DND-41 (cell line): Measurements from ENCODE around the gene PTPRR.

Experiments
- ATAC-seq: fragments of 200-7000 bp; cut with Tn5 transposase; 3 replicates; pipeline ENCODE4 v1.9.1; 2021; ENCODE audit warnings: low read depth; ENCODE audit not compliant: insufficient read depth
- DNase-seq: peaks from one replicate; pipeline ENCODE4 v3.0.0-alpha.2; 2020
- H2AFZ ChIP-seq: 2 replicates; pipeline ENCODE4 v1.6.0; 2012; ENCODE audit warnings: low read depth, low read length
- H3K27ac ChIP-seq: 2 replicates; pipeline ENCODE4 v1.5.1; 2012; ENCODE audit warnings: low read length, inconsistent platforms
- H3K27me3 ChIP-seq: fragments of 200-600 bp; sonication (generic); 2 replicates; pipeline ENCODE4 v1.6.0; 2012; ENCODE audit warnings: low read length, mild to moderate bottlenecking, inconsistent platforms; ENCODE audit not compliant: insufficient read depth, poor library complexity
- H3K36me3 ChIP-seq: 2 replicates; pipeline ENCODE4 v1.5.1; 2012; ENCODE audit warnings: low read length, inconsistent platforms; ENCODE audit not compliant: insufficient read depth
- H3K4me1 ChIP-seq: 2 replicates; pipeline ENCODE4 v1.5.1; 2012; ENCODE audit warnings: mild to moderate bottlenecking, low read length; ENCODE audit not compliant: insufficient read depth
- H3K4me2 ChIP-seq: 2 replicates; pipeline ENCODE4 v1.6.0; 2012; ENCODE audit warnings: mild to moderate bottlenecking, moderate library complexity, low read length, inconsistent platforms; ENCODE audit not compliant: insufficient read depth
- H3K4me3 ChIP-seq, 2 experiments: fragments of 200-600 bp in 1 of 2; shearing (Covaris generic) in 1 of 2; 2 replicates each; pipeline ENCODE4 v1.5.1; 2012 to 2016; ENCODE audit warnings: inconsistent platforms in 2 of 2, low read length in 2 of 2, mild to moderate bottlenecking in 2 of 2, low read depth in 1 of 2, moderate library complexity in 1 of 2
- H3K79me2 ChIP-seq: 2 replicates; pipeline ENCODE4 v1.6.0; 2012; ENCODE audit warnings: low read length, inconsistent platforms; ENCODE audit not compliant: insufficient read depth
- H3K9ac ChIP-seq: 2 replicates; pipeline ENCODE4 v1.6.0; 2012; ENCODE audit warnings: low read depth, mild to moderate bottlenecking, inconsistent platforms, low read length, moderate library complexity
- H3K9me3 ChIP-seq: 2 replicates; pipeline ENCODE4 v1.5.1; 2012; ENCODE audit warnings: low read length, moderate library complexity, mild to moderate bottlenecking, inconsistent platforms; ENCODE audit not compliant: insufficient read depth, severe bottlenecking
- H4K20me1 ChIP-seq: 2 replicates; pipeline ENCODE4 v1.6.0; 2012; ENCODE audit warnings: low read length; ENCODE audit not compliant: insufficient read depth
- EZH2 ChIP-seq: IDR thresholded peaks from 3 replicates; pipeline ENCODE4 v1.6.1; 2012; ENCODE audit warnings: borderline replicate concordance, low read depth, mild to moderate bottlenecking, moderate library complexity, low read length, inconsistent platforms; ENCODE audit not compliant: severe bottlenecking
- TF ChIP-seq, protein P1 (sequence below): IDR thresholded peaks from 2 replicates; pipeline ENCODE4 v1.5.1; 2012; ENCODE audit warnings: borderline replicate concordance, low read length, moderate library complexity, mild to moderate bottlenecking; ENCODE audit not compliant: poor library complexity, severe bottlenecking; ENCODE audit errors: extremely low read depth

The PTPRR gene

DNA sequence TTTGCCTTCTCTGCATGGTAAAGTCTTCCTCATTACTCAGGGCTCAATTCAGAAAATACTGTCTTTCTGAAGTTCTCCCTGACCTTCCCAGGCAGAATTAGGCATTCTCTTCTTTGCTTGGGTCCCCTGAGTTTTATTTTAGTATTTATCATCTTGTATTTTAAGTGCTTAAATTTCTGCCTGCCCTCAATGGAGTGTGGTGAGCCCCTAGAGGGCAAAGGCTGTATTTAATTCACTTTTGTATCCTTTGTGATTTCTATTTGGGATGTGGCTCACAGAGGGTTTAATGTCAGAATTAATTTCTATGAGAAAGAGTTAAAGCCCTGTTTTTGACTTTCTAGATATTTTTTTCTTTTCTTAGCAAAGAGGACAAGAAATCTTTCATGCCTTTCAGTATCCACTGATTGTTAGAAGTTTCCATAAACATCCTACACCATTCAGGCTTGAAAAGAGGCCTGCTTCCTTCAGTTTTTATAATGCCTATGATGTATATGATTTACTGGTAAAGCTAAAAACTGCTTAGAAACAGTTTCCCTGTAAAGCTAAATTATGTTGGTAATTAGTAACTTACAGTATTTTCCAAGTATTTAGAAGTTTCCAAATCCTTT, 227.8 kb downstream of the PTPRR start:
- H3K27ac ChIP-seq: no peak overlapping the region

DNA sequence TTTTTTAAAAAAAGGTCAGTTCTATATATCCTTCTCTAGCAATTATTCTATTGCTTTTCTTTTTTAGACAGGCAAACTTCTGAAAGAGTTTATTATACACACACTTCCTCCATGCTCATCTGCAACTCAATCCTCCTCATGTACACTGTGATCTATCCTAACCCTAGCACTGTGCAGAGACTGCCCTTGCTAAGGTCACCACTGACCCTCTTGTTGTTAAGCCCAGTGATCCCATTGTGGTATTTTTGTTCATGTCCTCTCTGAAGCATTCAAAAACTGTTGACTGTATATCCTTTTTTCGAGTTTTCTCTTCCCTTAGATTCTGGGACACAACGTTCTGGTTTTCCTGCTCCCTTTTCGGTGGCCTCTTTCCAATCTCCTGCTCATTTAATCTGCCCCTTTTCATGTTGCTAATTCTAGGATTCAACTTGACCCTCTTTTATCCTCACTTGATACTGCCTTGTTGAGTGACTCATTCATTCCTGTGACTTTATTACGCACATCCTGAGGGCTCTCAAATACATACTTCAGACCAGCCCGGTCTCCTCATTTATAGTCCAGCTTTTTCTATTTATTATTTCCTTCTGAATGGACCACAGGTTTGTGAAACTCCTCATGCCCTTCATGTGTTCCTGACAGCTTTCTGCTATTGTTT, 229.4 kb downstream of the PTPRR start:
- no peak overlapping the region for H3K27ac ChIP-seq
- H3K9me3 ChIP-seq: no peaks in the 10 kb centered on the region
- no peaks in the 10 kb centered on the region for H3K79me2 ChIP-seq
- no peak overlapping the region for H2AFZ ChIP-seq
- no peak overlapping the region for H3K4me3 ChIP-seq
- H3K36me3 ChIP-seq: no peaks in the 10 kb centered on the region
- no peaks in the 10 kb centered on the region for H3K4me1 ChIP-seq
- no peak overlapping the region for H3K9ac ChIP-seq
- ATAC-seq: no peak
- no peak overlapping the region for H3K4me2 ChIP-seq
- H3K27me3 ChIP-seq: no peaks in the 10 kb centered on the region
- TF ChIP-seq, protein P1, sequence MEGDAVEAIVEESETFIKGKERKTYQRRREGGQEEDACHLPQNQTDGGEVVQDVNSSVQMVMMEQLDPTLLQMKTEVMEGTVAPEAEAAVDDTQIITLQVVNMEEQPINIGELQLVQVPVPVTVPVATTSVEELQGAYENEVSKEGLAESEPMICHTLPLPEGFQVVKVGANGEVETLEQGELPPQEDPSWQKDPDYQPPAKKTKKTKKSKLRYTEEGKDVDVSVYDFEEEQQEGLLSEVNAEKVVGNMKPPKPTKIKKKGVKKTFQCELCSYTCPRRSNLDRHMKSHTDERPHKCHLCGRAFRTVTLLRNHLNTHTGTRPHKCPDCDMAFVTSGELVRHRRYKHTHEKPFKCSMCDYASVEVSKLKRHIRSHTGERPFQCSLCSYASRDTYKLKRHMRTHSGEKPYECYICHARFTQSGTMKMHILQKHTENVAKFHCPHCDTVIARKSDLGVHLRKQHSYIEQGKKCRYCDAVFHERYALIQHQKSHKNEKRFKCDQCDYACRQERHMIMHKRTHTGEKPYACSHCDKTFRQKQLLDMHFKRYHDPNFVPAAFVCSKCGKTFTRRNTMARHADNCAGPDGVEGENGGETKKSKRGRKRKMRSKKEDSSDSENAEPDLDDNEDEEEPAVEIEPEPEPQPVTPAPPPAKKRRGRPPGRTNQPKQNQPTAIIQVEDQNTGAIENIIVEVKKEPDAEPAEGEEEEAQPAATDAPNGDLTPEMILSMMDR: no peak
- no peak for TF ChIP-seq EZH2
- no peak for DNase-seq
- no peaks in the 10 kb centered on the region for H4K20me1 ChIP-seq

More for the DNA sequence above, 227.8 kb downstream of the PTPRR start:
- ATAC-seq (no peak), DNase-seq (no peak)
- H3K4me1 ChIP-seq: no peaks in the 10 kb centered on the region
- no peak overlapping the region for H2AFZ ChIP-seq
- no peaks in the 10 kb centered on the region for H3K27me3 ChIP-seq
- H3K9ac ChIP-seq: no peak overlapping the region
- H3K4me3 ChIP-seq: no peak overlapping the region
- H3K9me3 ChIP-seq: no peaks in the 10 kb centered on the region
- no peaks in the 10 kb centered on the region for H4K20me1 ChIP-seq
- no peak overlapping the region for H3K4me2 ChIP-seq
- TF ChIP-seq, protein P1: peak; percentile 27
- TF ChIP-seq EZH2: no peak
- no peaks in the 10 kb centered on the region for H3K79me2 ChIP-seq
- no peaks in the 10 kb centered on the region for H3K36me3 ChIP-seq

DNA sequence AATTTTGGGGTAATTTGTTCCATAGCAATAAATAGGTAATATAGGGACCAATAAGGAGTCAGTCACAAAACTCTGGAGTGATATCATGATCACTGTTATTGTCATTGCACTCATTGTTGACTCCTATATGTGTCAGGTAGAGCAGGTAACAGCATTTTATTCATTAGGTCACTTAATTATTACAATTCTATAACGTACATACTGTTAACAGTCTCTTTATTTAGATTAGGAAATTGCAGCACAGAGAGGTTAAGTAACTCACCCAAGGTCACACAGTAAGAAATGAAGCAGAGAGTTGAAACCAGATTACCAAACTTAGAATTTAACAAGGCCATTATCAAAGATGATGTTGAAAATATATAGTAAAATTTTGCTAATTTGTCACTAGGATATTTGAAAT, 233.6 kb downstream of the PTPRR start:
- DNase-seq: no peak
- H3K36me3 ChIP-seq: no peaks in the 10 kb centered on the region

More for the DNA sequence above, 233.6 kb downstream of the PTPRR start:
- H3K27ac ChIP-seq: no peak overlapping the region
- no peaks in the 10 kb centered on the region for H4K20me1 ChIP-seq
- no peaks in the 10 kb centered on the region for H3K79me2 ChIP-seq
- ATAC-seq: no peak
- H3K4me1 ChIP-seq: no peaks in the 10 kb centered on the region
- H3K27me3 ChIP-seq: no peaks in the 10 kb centered on the region
- no peak overlapping the region for H2AFZ ChIP-seq
- no peak overlapping the region for H3K9ac ChIP-seq
- H3K4me3 ChIP-seq: no peak overlapping the region
- H3K9me3 ChIP-seq: no peaks in the 10 kb centered on the region
- no peak overlapping the region for H3K4me2 ChIP-seq
- TF ChIP-seq, protein P1: no peak
